Neuron (in vitro differentiated cells): ENCODE results near the gene DCAKD.

Source experiments
- H2AFZ ChIP-seq: one replicate; pipeline ENCODE4 v1.6.1; 2013; ENCODE audit warnings: low read depth, mild to moderate bottlenecking, inconsistent platforms, low read length, moderate library complexity
- H3K27me3 ChIP-seq: one replicate; pipeline ENCODE4 v1.6.1; 2013; ENCODE audit warnings: low read length; ENCODE audit not compliant: insufficient read depth
- H3K36me3 ChIP-seq: one replicate; pipeline ENCODE4 v1.6.1; 2013; ENCODE audit warnings: low read length; ENCODE audit not compliant: insufficient read depth
- H3K4me1 ChIP-seq: one replicate; pipeline ENCODE4 v1.6.1; 2013; ENCODE audit warnings: low read length; ENCODE audit not compliant: insufficient read depth
- H3K4me3 ChIP-seq: 2 replicates; pipeline ENCODE4 v1.5.1; 2013; ENCODE audit warnings: mild to moderate bottlenecking, low read length, moderate library complexity
- H3K9me3 ChIP-seq: one replicate; pipeline ENCODE4 v1.6.1; 2013; ENCODE audit warnings: low read length

Gene DCAKD

DNA sequence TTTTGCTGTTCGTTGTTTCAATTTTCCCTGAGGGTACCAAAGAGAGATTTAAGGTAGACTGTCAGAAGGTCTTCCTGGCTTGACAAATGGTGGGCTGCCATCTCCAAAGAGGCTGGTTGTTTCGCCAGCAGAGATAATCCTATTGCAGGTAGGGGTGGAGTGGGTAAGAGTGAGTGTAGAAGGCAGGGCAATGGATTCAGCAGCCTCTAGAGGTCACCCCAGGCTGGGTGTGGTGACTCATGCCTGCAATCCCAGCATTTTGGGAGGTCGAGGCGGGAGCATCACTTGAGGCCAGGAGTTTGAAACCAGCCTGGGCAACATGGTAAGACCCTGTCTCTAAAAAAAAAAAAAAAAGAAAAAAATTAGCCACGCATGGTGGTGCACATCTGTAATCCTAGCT lies 34.6 kb downstream of the DCAKD start:
- no peaks in the 10 kb centered on the region for H3K36me3 ChIP-seq
- no peaks in the 10 kb centered on the region for H3K27me3 ChIP-seq
- H3K4me1 ChIP-seq = peaks cover 23% of the 10 kb centered on the region
- H3K9me3 ChIP-seq = no peaks in the 10 kb centered on the region
- no peak overlapping the region for H3K4me3 ChIP-seq
- H2AFZ ChIP-seq = no peak overlapping the region

- no peaks in the 10 kb centered on the region for H3K27me3 ChIP-seq
Measured at GRCh38 chr17:45016237-45016636, 35.2 kb downstream of the DCAKD start.

DNA sequence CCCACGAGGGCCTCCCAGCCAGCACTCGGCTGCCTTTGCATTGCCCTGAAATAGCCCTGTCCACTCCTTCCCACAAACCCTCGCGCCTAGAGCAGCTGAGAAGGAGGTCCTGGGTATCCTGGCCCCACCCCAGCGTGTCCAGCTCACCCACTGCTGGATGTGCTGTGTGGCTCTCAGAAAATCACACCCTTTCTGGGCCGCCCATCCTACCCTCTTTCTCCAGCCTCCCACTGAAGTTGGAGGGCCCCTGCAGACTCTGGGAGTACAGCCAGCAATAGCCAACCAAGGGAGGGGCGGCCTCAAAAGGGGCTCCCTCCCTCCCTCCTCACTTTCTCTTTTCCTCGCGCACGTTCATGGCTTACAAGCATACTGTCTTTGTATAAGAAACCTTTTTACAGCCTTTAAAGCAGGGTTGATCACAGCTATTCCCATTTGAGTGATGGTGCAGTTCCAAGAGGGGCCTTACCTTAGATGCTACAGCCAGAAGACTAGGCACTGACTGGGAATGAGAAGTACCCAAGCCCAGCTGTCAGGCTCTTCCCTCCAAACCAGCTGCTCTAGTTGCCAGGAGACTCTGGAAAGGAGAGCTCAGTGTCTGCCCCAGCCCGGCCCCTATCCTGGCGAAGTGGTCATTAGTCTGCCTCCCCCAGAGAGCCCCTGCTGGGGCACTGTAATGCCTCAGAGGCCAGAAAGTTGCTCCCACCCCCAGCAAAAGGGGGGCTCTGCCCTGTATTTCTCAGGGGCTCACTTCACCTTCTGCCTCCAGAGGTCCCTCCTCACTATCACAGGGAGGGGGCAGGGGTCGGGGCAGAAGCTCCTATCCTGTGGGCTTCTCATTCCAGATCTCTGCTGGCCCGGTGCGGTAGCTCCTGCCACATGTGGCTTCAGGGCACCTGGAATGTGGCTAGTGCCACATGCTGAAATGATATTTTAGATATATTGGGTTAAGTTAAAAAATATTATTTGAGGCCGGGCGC lies 38.1 kb downstream of the DCAKD start:
- Histone ChIP-seq H3K36me3 (no peaks in the 10 kb centered on the region), H2AFZ (no peak overlapping the region), H3K27me3 (no peaks in the 10 kb centered on the region), H3K4me1 (peaks cover 17% of the 10 kb centered on the region), H3K4me3 (no peak overlapping the region), H3K9me3 (no peaks in the 10 kb centered on the region)

More at GRCh38 chr17:45016237-45016636, 35.2 kb downstream of the DCAKD start:
- Histone ChIP-seq H3K9me3 (no peaks in the 10 kb centered on the region), H3K36me3 (no peaks in the 10 kb centered on the region), H3K4me1 (peaks cover 23% of the 10 kb centered on the region), H2AFZ (no peak overlapping the region), H3K4me3 (no peak overlapping the region)

- Histone ChIP-seq H3K27me3 (no peaks in the 10 kb centered on the region), H3K4me1 (peaks cover 18% of the 10 kb centered on the region), H2AFZ (no peak overlapping the region), H3K36me3 (no peaks in the 10 kb centered on the region), H3K9me3 (no peaks in the 10 kb centered on the region), H3K4me3 (no peak overlapping the region)
Measured at GRCh38 chr17:45011767-45012166, 39.7 kb downstream of the DCAKD start.

- no peak overlapping the region for H2AFZ ChIP-seq
- no peaks in the 10 kb centered on the region for H3K36me3 ChIP-seq
- no peaks in the 10 kb centered on the region for H3K27me3 ChIP-seq
- no peak overlapping the region for H3K4me3 ChIP-seq
- peaks cover 15% of the 10 kb centered on the region for H3K4me1 ChIP-seq
- H3K9me3 ChIP-seq = no peaks in the 10 kb centered on the region
Measured at GRCh38 chr17:45009676-45010467, 41.6 kb downstream of the DCAKD start.

- Histone ChIP-seq H3K4me3 (no peak overlapping the region), H3K36me3 (no peaks in the 10 kb centered on the region), H3K27me3 (no peaks in the 10 kb centered on the region), H2AFZ (no peak overlapping the region), H3K4me1 (peaks cover 24% of the 10 kb centered on the region), H3K9me3 (no peaks in the 10 kb centered on the region)
Measured at GRCh38 chr17:45008216-45008615, 43.2 kb downstream of the DCAKD start.

DNA sequence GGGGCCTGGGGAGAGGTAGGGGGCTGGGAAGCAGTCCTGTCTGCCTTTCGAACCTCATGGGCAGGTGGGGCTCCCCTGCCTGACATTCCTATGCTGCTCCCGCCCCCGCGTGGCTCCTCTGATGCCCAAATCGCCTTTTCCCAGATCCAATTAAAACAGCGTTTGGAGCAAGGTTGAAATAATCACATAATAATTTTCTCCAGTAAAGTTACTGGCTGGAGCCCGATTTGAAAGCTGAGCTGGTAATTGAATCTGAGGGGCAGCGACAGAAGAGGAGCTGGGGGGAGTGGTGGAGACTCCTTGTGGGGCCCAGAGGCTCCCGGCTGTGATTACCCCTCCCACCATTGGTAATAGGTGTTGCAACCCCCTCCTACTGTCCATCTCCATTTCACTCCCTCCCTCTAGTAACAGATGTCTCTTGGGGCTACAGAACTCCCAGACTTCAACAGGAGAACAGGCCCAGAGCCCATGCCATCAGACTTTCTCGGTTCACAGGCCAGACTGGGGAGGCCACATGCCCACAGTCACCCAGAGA lies 44.4 kb downstream of the DCAKD start:
- H3K9me3 ChIP-seq = no peaks in the 10 kb centered on the region
- no peaks in the 10 kb centered on the region for H3K27me3 ChIP-seq
- no peaks in the 10 kb centered on the region for H3K36me3 ChIP-seq
- H3K4me1 ChIP-seq = peaks cover 22% of the 10 kb centered on the region
- H3K4me3 ChIP-seq = no peak overlapping the region
- H2AFZ ChIP-seq = no peak overlapping the region

- H3K9me3 ChIP-seq = no peaks in the 10 kb centered on the region
- no peaks in the 10 kb centered on the region for H3K36me3 ChIP-seq
- no peak overlapping the region for H3K4me3 ChIP-seq
- H3K4me1 ChIP-seq = peaks cover 22% of the 10 kb centered on the region
- no peak overlapping the region for H2AFZ ChIP-seq
- H3K27me3 ChIP-seq = no peaks in the 10 kb centered on the region
Measured at GRCh38 chr17:45005700-45006099, 45.7 kb downstream of the DCAKD start.

- Histone ChIP-seq H3K27me3 (no peaks in the 10 kb centered on the region), H3K9me3 (no peaks in the 10 kb centered on the region), H3K4me1 (peaks cover 22% of the 10 kb centered on the region), H3K36me3 (no peaks in the 10 kb centered on the region), H3K4me3 (no peak overlapping the region), H2AFZ (no peak overlapping the region)
Measured at GRCh38 chr17:45004388-45004787, 47.0 kb downstream of the DCAKD start.

GRCh38 chr17:45003877-45004276 lies 47.6 kb downstream of the DCAKD start:
- Histone ChIP-seq H3K36me3 (no peaks in the 10 kb centered on the region), H3K9me3 (no peaks in the 10 kb centered on the region), H3K27me3 (no peaks in the 10 kb centered on the region), H3K4me1 (peaks cover 22% of the 10 kb centered on the region), H3K4me3 (no peak overlapping the region), H2AFZ (no peak overlapping the region)

GRCh38 chr17:45001310-45001709 lies 50.1 kb downstream of the DCAKD start:
- Histone ChIP-seq H3K4me1 (peaks cover 16% of the 10 kb centered on the region), H3K36me3 (no peaks in the 10 kb centered on the region), H3K27me3 (peaks cover 4% of the 10 kb centered on the region), H3K4me3 (no peak overlapping the region), H3K9me3 (peaks cover 1% of the 10 kb centered on the region), H2AFZ (no peak overlapping the region)

DNA sequence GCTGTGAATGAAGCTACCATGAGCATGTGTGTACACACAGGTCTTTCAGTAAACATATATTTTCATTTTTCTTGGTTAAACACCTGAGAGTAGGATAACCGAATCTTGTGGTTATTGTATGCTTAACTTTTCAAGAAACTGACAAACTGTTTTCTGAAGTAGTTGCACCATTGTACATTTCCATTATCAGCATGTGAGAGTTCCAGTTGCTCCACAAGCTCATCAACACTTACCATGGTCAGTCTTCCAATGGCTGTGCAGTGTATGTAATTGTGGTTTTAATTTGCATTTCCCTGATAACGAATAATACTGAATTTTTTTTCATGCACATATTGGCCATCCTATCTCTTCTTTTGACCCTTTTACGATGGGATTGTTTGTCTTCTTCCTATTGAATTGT lies 52.0 kb downstream of the DCAKD start:
- H3K9me3 ChIP-seq = peaks cover 1% of the 10 kb centered on the region
- H3K4me3 ChIP-seq = no peak overlapping the region
- no peaks in the 10 kb centered on the region for H3K36me3 ChIP-seq

GRCh38 chr17:44998646-44999045 lies 52.8 kb downstream of the DCAKD start:
- Histone ChIP-seq H2AFZ (no peak overlapping the region), H3K27me3 (peaks cover 7% of the 10 kb centered on the region), H3K4me3 (no peak overlapping the region), H3K9me3 (peaks cover 1% of the 10 kb centered on the region), H3K4me1 (peaks cover 7% of the 10 kb centered on the region), H3K36me3 (no peaks in the 10 kb centered on the region)

More for the DNA sequence above, 52.0 kb downstream of the DCAKD start:
- peaks cover 14% of the 10 kb centered on the region for H3K4me1 ChIP-seq
- H3K27me3 ChIP-seq = peaks cover 6% of the 10 kb centered on the region
- no peak overlapping the region for H2AFZ ChIP-seq
